GM12891 (cell line): ENCODE results near the gene CACNA1S.

Source experiments
- POLR2A ChIP-seq: IDR thresholded peaks from 2 replicates; pipeline ENCODE4 v1.6.1; 2011; ENCODE audit warnings: low read depth, low read length, control low read depth
- POLR2AphosphoS5 ChIP-seq: IDR thresholded peaks from 2 replicates; pipeline ENCODE4 v1.6.1; 2011; ENCODE audit warnings: low read depth, low read length, control low read depth
- POU2F2 ChIP-seq: IDR thresholded peaks from 2 replicates; pipeline ENCODE4 v1.6.1; 2011; ENCODE audit warnings: low read depth, mild to moderate bottlenecking, control low read depth, low read length, moderate library complexity
- SPI1 ChIP-seq: IDR thresholded peaks from 2 replicates; pipeline ENCODE4 v1.6.1; 2011; ENCODE audit warnings: low read depth, low read length, control low read depth
- TAF1 ChIP-seq: IDR thresholded peaks from 2 replicates; pipeline ENCODE4 v1.6.1; 2011; ENCODE audit warnings: low read depth, low read length, control low read depth

GRCh38 chr1:200990114-200990513 is 122.1 kb downstream of the CACNA1S start:
- TF ChIP-seq POLR2A, result no peak
- no peak for TF ChIP-seq POLR2AphosphoS5
- no peak for TF ChIP-seq TAF1
- no peak for TF ChIP-seq SPI1
- TF ChIP-seq POU2F2, result no peak
